Measurements from ENCODE around the gene SNAPC3.
"Not testable (repeated sequence)": the region's sequence is repeated elsewhere in the genome, so short reads cannot be mapped to it uniquely, and the experiment has no call there.

Gene SNAPC3

DNA sequence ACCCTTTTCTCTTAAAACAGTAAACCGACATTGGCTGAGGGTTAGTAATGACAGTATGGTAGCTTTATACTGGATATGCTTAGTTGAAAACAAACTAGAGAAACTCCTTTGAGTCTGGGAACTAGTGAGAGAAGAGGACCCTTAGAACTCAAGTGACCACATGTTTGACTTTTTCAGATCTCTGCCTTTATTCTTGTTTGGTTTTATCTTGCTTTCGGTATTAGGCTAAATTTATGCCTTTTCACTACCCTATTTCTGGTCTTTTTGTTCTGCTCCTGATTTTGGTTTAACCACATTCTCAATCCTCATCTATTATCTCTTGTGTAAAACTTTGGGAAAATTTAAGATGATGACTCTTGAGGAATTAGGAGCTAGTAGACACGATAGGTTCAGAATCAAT lies 11.0 kb downstream of the SNAPC3 start:
- no peak for DNase-seq (ENCODE audit: low read depth)
- TF ChIP-seq CTCF (IDR thresholded peaks at IDR 0.05; ENCODE audit: insufficient read depth, low read depth, low read length, missing control alignments) = no peak
- no peak overlapping the region for H3K4me3 ChIP-seq (ENCODE audit: low read length)

DNA sequence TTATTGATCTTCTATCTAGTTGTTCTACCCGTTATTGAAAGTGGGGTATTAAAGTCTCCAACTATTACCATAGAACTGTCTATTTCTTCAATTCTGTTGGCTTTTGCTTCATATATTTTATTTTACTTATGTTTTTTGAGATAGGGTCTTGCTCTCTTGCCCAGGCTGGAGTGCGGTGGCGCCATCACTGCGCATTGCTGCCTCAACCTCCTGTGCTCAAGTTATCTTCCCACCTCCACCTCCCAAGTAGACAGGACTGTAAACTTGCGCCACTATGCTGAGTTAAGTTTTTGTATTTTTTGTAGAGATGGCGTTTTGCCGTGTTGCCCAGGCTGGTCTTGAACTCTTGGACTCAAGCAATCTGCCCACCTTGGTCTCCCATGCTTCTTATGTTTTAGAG lies 16.2 kb downstream of the SNAPC3 start:
- no peak overlapping the region for H3K4me3 ChIP-seq (ENCODE audit: low read length)
- DNase-seq (ENCODE audit: low read depth) = no peak
- TF ChIP-seq CTCF (IDR thresholded peaks at IDR 0.05; ENCODE audit: insufficient read depth, low read depth, low read length, missing control alignments) = no peak

- not testable (repeated sequence) for H3K4me3 ChIP-seq (ENCODE audit: low read length); DNase-seq (ENCODE audit: low read depth)
Observed at GRCh38 chr9:15441841-15442240, 19.2 kb downstream of the SNAPC3 start.

DNA sequence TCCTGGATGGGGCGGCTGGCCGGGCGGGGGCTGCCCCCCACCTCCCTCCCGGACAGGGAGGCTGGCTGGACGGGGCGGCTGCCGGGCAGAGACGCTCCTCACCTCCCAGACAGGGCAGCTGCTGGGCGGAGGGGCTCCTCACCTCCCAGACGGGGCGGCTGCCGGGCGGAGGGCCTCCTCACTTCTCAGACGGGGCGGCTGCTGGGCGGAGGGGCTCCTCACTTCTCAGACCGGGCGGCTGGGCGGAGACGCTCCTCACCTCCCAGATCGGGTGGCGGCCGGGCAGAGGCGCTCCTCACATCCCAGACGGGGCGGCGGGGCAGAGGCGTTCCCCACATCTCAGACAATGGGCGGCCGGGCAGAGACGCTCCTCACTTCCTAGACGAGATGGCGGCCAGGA lies 19.6 kb downstream of the SNAPC3 start:
- DNase-seq (ENCODE audit: low read depth); H3K4me3 ChIP-seq (ENCODE audit: low read length): not testable (repeated sequence)

- no peak for DNase-seq (ENCODE audit: low read depth)
- TF ChIP-seq CTCF (IDR thresholded peaks at IDR 0.05; ENCODE audit: insufficient read depth, low read depth, low read length, missing control alignments) = no peak
- no peak overlapping the region for H3K4me3 ChIP-seq (ENCODE audit: low read length)
Observed at GRCh38 chr9:15444141-15444540, 21.5 kb downstream of the SNAPC3 start.

GRCh38 chr9:15453956-15454355 lies 31.3 kb downstream of the SNAPC3 start:
- TF ChIP-seq CTCF (IDR thresholded peaks at IDR 0.05; ENCODE audit: insufficient read depth, low read depth, low read length, missing control alignments) = no peak
- H3K4me3 ChIP-seq (ENCODE audit: low read length) = no peak overlapping the region
- no peak for DNase-seq (ENCODE audit: low read depth)

DNA sequence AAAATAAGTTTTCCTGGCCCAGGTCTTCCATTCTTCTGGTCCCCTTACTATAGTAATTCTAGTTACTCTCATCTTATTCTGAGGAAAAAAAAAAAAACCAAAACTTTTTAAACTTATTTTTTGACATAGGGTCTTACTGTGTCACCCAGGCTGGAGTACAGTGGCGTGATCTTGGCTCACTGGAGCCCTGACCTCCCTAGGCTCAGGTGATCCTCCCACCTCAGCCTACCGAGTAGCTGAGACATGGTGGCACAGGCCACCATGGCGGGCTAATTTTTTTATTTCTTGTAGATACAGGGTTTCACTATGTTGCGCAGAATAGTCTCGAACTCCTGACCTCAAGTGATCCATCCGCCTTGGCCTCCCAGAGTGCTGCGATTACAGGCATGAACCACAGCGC lies 38.4 kb downstream of the SNAPC3 start:
- no peak overlapping the region for H3K4me3 ChIP-seq (ENCODE audit: low read length)
- DNase-seq (ENCODE audit: low read depth) = no peak
- no peak for TF ChIP-seq CTCF (IDR thresholded peaks at IDR 0.05; ENCODE audit: insufficient read depth, low read depth, low read length, missing control alignments)

GRCh38 chr9:15461601-15462000 lies 38.9 kb downstream of the SNAPC3 start:
- H3K4me3 ChIP-seq (ENCODE audit: low read length) = no peak overlapping the region
- TF ChIP-seq CTCF (IDR thresholded peaks at IDR 0.05; ENCODE audit: insufficient read depth, low read depth, low read length, missing control alignments) = no peak
- no peak for DNase-seq (ENCODE audit: low read depth)
